Stimulated activated CD4-positive, alpha-beta T cell treated with anti-CD3 and anti-CD28 coated beads, Interleukin-1b, Interleukin-23, amount 100 ng/mL, for 48 hours (primary cell): ENCODE data around the gene FAM222A.

ENCODE experiments used
- DNase-seq: peaks from one replicate; pipeline ENCODE4 v3.0.0-alpha.2; 2020

Gene FAM222A

GRCh38 chr12:109807954-109808643 lies 94.5 kb downstream of the FAM222A start:
- no peak for DNase-seq

DNA sequence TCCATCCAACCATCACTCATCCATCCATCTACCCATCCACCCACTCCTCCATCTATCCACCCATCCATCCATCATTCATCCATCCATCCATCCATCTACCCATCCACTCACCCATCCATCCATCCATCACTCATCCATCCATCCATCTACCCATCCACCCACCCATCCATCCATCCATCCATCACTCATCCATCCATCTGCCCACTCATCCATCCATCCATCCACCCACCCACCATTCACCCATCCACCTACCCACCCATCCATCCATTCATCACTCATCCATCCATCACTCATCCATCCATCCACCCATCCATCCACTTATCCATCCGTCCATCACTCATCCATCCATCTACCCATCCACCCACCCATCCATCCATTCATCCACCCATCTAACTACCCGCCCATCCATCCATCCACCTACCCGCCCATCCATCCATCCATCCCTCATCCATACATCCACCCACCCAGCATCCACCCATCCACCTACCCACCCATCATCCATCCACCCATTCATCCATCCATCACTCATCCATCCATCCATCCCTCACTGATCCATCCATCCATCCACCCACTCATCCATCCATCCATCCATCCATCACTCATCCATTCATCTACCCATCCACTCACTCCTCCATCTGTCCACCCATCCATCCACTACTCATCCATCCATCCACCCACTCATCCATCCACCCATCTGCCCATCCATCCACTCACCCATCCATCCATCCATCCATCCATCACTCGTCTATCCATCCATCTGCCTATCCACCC lies 95.4 kb downstream of the FAM222A start:
- no peak for DNase-seq

DNA sequence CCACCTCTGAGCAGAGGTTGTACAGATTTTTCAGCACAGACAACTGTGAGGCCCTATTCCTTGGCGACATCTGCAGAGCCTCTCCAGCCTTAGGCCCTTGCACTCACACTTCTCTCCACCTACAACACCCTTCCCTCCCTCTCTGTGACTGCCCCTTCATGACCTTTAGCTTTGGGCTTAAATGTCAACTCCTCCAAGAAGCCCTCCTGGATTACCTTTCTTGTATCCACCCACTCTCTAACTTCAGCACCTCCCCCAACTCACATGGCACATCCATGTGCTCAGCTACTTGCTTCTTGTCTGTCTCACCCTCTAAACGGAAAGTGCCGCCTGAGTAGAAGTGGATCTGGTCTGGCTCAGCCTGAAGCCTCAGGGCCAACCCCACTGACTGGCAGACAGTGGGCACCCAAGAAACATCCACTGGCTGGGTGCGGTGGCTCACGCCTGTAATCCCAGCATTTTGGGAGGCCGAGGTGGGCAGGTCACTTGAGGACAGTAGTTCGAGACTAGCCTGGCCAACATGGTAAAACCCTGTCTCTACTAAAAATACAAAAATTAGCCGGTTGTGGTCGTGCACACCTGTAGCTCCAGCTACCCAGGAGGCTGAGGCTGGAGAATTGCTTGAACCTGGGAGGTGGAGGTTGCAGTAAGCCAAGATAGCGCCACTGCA lies 97.5 kb downstream of the FAM222A start:
- no peak for DNase-seq

GRCh38 chr12:109811624-109811995 lies 98.0 kb downstream of the FAM222A start:
- no peak for DNase-seq

- no peak for DNase-seq
Measured at GRCh38 chr12:109813810-109814416, 100.3 kb downstream of the FAM222A start.

DNA sequence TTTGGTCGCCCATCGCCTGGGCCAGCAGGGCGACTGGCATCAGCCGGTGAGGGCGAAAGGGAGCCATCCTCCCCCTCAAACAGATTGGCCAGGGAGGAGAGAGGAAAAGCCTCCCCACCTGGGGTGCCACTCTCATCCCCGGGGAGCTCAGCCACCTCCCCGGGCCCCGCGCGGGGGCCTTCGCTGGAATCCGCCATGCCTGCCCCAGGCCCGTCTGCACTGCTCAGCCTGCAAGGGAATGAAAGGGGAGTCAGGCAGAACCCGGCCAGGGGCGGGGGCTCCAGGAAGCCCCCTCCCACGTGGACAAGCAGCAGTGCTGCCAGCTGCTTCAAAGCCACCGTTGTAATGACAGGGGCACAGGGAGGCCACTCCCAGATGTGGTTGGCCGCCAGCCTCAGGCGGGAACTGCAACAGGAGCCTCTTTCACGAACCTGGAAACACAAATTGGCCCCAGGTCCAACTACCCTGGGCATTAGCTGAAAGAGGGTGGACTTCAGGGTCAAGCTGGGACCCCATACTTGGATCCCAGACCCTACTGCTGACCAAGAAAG lies 101.0 kb downstream of the FAM222A start:
- no peak for DNase-seq

DNA sequence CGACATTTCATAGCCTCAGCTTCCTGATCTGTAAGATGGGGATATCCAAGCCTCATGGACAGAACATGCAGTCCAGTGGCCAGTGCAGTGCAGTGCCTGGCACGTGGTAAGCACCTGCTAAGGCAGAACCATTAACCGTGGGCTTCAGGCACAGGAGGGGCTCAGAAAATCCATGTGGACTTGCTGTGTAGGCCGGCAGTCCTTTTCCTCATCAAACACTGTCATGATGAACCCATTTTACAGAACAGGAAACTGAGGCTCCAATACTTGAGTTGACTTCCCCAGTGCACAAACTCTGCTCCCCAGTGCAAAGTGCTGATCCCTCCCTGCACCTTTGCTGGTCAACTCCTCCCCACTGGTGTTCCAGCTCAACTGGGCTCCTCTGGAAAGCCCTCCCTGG lies 101.6 kb downstream of the FAM222A start:
- DNase-seq = no peak

GRCh38 chr12:109815757-109816617 lies 102.4 kb downstream of the FAM222A start:
- DNase-seq = no peak

DNA sequence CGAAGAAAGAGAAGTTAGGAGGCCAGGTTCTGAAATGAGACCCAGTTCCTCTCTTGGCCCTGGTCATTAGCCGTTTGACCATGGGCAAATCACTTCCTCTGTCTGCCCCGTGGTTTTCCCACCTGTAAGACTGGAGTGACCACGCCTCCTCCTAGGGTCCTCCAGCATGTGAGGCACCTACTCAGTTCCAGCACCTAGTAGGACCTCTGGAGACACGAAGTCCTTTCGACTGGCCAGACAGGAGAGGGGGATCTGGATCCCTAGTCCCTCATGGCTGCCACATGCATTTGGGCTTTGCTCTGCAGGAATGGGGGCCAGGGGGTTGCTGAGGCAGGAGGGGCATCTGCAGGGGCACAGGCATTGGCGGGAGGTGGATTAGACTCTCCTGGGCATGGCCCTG lies 103.2 kb downstream of the FAM222A start:
- no peak for DNase-seq

DNA sequence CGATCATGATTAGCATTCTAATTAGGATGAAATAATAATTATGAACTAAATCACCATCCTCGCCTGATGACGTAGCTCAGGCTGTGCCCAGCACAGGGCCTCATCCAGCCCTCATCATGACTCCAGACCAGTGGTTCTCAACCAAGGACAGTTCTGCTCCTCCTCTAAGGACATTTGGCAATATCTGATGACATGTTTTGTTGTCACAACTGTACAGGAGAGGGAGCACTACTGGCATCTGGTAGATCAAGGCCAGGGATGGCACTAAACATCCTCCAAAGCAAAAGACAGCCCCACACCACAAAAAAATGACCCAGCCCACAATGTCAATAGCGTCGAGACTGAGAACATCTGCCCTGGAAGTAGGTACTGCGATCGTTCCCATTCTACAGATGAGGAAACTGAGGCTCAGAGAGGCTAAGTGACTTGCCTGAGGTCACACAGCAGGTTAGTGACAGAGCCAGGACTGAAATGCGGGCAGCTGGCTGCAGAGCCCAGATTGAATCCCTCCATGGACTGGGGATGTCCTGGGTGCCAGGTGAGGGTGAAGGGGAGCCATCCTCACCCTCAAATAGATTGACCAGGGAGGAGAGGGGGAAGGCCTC lies 104.1 kb downstream of the FAM222A start:
- DNase-seq = no peak

- no peak for DNase-seq
Measured at GRCh38 chr12:109818253-109818652, 104.6 kb downstream of the FAM222A start.

DNA sequence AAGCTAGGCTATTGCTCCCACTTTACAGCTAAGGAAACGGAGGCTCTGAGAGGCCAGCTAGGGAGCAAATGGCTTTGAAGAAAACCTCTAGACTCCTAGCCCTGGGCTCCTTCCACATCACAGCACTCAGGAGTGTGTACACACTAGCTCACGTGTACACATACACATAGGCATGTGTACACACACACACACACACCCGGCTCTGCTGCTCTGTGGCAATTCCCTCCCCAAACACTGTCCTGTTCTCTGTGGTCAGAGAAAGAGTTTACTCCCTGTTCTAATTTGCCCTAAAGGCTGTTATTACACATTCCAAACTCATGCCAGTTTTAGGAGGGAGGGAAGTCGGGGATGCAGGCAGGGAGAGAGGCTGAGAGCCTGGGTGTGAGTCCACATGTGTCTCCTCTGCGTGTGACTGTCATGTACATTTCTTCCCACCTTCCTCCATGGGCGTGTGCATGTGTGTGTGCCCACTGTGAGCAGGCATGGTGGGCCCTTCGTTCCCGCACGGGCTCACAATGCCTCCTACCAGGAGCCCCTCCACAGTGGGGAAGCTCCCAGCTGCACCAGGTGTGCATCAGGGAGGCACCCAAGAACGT lies 105.4 kb downstream of the FAM222A start:
- DNase-seq = no peak
